ENCODE results near the gene PTBP3. TPM values are rescaled to one million over a fixed set of nuclear protein-coding genes. Genes with fewer than 3 reads are reported as not detected.
"Not testable (repeated sequence)": the region's sequence is repeated elsewhere in the genome, so short reads cannot be mapped to it uniquely, and the experiment has no call there.

The PTBP3 gene
- polyA plus RNA-seq, 4 donors: 28.5 to 114 (median 97.6) TPM

- no peak for DNase-seq (ENCODE audit: low read depth in 4 of 4, low spot score in 3 of 4)
Measured at GRCh38 chr9:112274600-112274999, 58.8 kb downstream of the PTBP3 start.

DNA sequence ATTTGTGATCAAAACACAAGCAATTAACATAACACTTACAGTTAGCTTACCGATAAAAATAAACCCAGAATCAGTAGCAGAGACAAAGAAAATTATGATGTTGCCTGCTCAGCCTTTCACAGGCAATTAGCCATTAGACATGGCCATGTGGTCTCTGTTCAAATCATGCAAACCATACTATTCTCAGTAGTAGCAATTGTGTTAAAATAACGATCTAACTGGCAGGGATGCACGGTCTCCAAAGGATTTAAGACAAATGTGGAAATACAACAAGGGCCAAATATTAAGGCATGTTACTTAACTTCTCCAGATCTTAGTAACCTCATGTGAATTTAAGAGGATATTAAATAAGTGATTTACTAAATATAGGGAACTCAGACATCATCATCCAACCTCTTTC lies 59.5 kb downstream of the PTBP3 start:
- DNase-seq (ENCODE audit: low read depth in 4 of 4, low spot score in 3 of 4): no peak

DNA sequence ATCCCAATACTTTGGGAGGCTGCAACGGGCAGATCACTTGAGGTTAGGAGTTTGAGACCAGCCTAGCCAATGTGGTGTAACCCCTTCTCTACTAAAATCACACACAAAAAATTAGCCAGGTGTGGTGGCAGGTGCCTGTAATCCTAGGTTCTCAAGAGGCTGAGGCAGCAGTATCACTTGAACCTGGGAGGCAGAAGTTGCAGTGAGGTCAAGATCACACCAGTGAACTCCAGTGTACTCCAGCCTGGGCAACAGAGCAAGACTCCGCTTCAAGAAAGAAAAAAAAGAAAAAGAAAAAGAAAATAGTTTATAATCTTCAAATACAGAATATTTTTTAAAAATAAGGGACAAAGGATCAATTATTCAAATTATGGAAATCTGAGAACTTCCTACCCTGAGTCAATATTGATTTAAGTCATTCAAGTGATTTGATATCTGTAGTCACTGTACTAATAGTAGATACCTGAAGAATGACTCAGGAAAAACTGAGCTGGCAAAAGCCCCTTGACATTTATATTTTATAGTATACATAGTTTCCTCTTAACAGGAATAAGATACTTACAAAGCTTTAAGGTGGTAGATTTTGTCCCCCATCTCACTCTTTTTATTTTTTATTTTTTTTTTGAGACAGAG lies 61.8 kb downstream of the PTBP3 start:
- no peak for DNase-seq (ENCODE audit: low read depth in 4 of 4, low spot score in 3 of 4)

GRCh38 chr9:112268413-112268812 lies 65.0 kb downstream of the PTBP3 start:
- DNase-seq (ENCODE audit: low read depth in 4 of 4, low spot score in 3 of 4): peak in 1 of 4 donors; percentile 4

GRCh38 chr9:112267086-112267485 lies 66.3 kb downstream of the PTBP3 start:
- DNase-seq (ENCODE audit: low read depth in 4 of 4, low spot score in 3 of 4): not testable (repeated sequence)

- no peak for DNase-seq (ENCODE audit: low read depth in 4 of 4, low spot score in 3 of 4)
Measured at GRCh38 chr9:112265391-112265790, 68.0 kb downstream of the PTBP3 start.

- no peak for DNase-seq (ENCODE audit: low read depth in 4 of 4, low spot score in 3 of 4)
Measured at GRCh38 chr9:112262577-112262976, 70.8 kb downstream of the PTBP3 start.

DNA sequence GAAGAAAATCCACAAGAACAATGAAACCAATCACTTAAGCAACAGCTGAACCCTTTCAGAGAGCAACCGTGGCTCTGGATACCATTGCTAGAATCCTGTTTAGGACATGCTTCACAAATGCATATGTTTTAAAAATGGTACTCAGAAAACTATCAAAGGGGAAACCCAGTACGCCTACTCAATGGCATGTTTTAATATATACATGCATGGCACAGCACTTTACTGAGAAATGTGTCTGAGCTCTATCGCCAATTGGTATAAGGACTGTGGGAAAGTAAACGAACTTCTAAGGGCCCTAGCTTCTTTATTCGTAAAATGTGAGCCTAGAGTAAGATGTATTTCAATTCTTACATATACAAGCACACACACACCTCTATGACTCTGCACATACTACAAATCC lies 72.3 kb downstream of the PTBP3 start:
- no peak for DNase-seq (ENCODE audit: low read depth in 4 of 4, low spot score in 3 of 4)

GRCh38 chr9:112258106-112258505 lies 75.3 kb downstream of the PTBP3 start:
- DNase-seq (ENCODE audit: low read depth in 4 of 4, low spot score in 3 of 4): no peak

DNA sequence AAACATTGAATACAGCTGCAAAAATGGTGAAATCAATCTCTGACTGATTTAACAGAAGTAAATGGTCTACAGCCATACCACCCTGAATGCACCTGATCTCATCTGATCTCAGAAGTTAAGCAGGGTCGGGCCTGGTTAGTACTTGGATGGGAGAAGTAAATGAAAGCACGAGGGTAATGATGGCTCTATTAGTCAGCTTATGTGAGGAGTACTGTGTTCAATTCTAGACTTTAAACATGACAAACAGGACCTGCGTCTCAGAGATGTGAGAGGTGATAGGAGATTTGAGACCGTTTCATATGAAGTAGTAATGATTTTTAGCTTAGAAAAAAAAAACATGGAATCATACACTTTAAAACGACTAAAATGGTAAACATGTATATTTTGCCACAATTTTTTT lies 81.2 kb downstream of the PTBP3 start:
- no peak for DNase-seq (ENCODE audit: low read depth in 4 of 4, low spot score in 3 of 4)

- no peak for DNase-seq (ENCODE audit: low read depth in 4 of 4, low spot score in 3 of 4)
Measured at GRCh38 chr9:112249277-112249676, 84.1 kb downstream of the PTBP3 start.

- no peak for DNase-seq (ENCODE audit: low read depth in 4 of 4, low spot score in 3 of 4)
Measured at GRCh38 chr9:112248722-112249121, 84.7 kb downstream of the PTBP3 start.

DNA sequence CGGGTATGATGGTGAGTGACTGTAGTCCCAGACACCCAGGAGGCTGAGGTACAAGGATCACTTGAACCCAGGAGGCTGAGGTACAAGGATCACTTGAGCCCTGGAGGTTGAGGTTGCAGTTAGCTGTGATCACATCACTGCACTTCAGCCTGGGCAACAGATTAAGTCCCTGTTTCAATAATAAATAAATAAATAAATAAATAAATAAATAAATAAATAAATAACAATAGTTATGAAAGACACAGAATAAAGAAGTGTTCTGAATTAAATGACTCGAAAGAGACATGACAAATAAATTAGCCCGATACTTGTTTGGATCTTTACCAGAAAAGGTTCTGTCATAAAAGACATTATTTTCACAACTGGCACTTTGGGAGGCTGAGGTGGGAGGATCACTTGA lies 86.3 kb downstream of the PTBP3 start:
- DNase-seq (ENCODE audit: low read depth in 4 of 4, low spot score in 3 of 4): no peak

DNA sequence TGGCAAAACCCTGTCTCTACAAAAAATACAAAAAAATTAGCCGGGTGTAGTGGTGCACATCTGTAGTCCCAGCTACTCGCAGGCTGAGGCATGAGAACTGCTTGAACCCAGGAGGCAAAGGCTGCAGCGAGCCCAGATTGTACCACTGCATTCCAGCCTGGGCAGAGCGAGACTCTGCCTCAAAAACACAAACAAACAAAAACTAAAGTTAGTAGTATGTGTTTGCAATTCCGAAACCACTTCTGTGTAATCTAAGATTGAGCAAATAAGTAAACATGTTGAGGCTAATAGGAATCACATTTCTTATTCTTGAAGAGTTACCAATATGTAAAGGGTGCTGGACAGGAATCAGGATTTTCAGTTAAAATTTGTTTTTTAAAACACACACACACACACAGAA lies 88.3 kb downstream of the PTBP3 start:
- no peak for DNase-seq (ENCODE audit: low read depth in 4 of 4, low spot score in 3 of 4)

- DNase-seq (ENCODE audit: low read depth in 4 of 4, low spot score in 3 of 4): no peak
Measured at GRCh38 chr9:112242147-112242804, 91.1 kb downstream of the PTBP3 start.

DNA sequence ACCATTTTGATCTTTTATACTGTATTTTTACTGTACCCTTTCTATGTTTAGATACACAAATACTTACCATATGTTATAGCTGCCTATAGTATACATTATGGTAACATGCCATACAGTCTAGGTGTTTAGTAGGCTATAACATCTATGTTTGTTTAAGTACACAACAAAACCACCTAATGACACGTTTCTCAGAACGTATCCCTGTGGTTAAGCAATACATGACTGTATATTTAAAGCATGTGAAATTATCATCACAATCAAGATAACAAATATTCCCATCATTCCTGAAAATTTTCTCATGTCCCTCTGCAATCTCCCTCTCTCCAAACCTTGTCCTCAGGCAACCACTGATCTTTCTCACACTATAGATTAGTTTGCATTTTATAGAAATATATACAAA lies 91.9 kb downstream of the PTBP3 start:
- DNase-seq (ENCODE audit: low read depth in 4 of 4, low spot score in 3 of 4): no peak

DNA sequence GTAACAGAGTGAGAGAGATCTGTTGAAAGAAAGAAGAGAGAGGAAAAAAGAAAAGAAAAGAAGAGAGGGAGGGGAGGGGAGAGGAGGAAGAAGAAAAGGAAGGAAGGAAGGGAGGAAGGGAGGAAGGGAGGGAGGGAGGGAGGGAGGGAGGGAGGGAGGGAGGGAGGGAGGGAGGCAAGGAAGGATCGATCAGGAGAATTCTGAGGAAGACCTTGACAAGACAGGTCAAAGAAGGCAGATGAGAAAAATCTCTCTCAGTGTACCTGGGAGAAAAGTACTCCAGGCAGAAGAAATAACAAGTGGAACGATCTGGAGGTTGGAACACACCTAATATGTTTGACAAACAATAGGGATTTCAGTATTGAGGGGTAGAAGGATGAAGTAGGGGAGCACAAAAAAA lies 93.7 kb downstream of the PTBP3 start:
- no peak for DNase-seq (ENCODE audit: low read depth in 4 of 4, low spot score in 3 of 4)

- DNase-seq (ENCODE audit: low read depth in 4 of 4, low spot score in 3 of 4): no peak
Measured at GRCh38 chr9:112239284-112239683, 94.1 kb downstream of the PTBP3 start.

DNA sequence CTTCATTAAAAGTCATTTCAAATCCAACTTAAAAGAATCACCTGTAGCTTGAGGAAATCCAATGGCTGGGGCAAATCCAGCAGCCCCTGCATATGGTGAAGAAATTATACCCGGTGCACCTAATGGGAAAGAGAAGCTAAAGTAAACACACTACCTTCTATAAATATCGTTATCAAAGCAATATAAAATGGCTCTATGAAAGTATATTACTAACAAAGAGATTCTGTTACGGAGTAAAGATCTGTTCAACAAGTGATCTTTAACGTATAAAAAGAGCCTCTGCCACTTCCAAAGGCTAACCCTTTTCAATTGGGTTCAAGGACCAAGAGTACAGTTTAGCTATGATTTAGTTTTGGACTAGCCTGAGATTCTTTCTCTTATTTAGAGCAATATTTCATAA lies 98.6 kb downstream of the PTBP3 start:
- no peak for DNase-seq (ENCODE audit: low read depth in 4 of 4, low spot score in 3 of 4)

GRCh38 chr9:112233769-112234168 lies 99.7 kb downstream of the PTBP3 start:
- no peak for DNase-seq (ENCODE audit: low read depth in 4 of 4, low spot score in 3 of 4)

DNA sequence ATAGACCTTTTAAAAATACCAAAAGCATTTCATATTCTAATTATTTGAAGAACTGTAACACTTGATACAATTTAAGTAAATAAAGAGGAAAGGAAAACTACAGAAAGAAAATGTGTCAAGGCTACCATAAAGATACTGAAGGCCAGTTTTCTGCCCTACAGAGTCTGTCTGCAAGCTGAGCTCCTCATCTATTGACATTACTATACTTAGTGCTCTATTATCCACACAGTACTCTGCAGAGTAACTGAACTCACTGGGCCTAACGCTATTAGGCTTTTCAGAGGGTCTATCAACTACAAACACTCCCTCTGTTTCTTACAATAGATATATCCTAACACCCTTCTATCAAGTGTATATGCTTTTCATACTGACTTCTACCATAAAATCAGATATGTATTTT lies 101.2 kb downstream of the PTBP3 start:
- DNase-seq (ENCODE audit: low read depth in 4 of 4, low spot score in 3 of 4): no peak

DNA sequence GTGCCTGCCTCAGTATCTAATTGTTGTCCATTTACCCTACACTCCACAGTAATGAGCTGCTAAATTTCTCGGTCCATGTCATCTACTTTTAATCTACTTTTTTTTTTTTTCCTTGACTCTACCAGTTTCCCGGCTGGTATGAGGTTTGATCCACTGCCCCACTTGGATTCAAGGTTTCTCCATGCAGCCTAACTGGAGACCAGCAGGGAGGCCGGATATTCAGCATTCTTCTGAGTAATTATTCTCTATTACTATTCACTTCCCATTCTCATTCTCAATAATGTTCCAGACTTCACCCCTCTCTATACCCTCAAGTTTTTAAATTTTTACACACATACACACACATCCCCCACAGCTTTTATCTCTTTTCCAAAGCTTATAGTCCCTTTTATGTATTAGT lies 107.3 kb downstream of the PTBP3 start:
- no peak for DNase-seq (ENCODE audit: low read depth in 4 of 4, low spot score in 3 of 4)

Measured in left renal pelvis (tissue), 4 donors.